ENCODE results near the gene SMIM22. TPM values are rescaled to one million over a fixed set of nuclear protein-coding genes. Genes with fewer than 3 reads are reported as not detected.

Gene SMIM22, protein sequence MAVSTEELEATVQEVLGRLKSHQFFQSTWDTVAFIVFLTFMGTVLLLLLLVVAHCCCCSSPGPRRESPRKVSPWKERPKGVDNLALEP
- not detected for total RNA-seq

DNA sequence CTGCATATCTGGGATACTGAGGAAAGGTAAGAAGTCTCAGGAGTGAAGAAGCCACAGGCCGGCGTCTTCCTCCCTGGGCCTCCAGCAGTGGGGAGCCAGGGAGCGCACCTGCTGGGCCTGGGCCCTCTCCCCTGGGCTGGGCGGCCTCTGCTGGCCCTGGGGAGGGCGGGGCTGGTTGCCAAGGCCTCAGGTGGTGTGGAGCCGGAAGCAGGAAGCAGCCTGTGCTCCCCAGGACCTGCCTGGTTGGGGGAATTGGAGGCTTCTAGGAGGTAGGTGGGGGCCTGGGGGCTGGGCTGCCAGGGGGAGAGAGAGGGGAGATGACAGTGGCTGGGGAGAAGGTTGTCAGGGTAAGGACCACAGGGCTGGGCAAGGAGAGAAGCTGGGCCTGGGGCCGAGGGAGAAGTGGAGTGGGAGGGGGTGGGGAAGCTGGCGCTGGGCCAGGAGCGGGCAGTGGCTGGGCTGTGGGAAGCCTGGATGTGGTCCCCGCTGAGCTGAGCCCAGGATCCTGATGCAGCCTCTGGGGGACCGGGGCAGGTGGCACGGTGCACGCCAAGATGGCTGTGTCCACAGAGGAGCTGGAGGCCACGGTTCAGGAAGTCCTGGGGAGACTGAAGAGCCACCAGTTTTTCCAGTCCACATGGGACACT lies at the start of gene SMIM22:
SMIM22 (plus strand) TSS at position 189 of the 647 bp plus-strand sequence; CDS start at position 555, 366 bp downstream.

DNA sequence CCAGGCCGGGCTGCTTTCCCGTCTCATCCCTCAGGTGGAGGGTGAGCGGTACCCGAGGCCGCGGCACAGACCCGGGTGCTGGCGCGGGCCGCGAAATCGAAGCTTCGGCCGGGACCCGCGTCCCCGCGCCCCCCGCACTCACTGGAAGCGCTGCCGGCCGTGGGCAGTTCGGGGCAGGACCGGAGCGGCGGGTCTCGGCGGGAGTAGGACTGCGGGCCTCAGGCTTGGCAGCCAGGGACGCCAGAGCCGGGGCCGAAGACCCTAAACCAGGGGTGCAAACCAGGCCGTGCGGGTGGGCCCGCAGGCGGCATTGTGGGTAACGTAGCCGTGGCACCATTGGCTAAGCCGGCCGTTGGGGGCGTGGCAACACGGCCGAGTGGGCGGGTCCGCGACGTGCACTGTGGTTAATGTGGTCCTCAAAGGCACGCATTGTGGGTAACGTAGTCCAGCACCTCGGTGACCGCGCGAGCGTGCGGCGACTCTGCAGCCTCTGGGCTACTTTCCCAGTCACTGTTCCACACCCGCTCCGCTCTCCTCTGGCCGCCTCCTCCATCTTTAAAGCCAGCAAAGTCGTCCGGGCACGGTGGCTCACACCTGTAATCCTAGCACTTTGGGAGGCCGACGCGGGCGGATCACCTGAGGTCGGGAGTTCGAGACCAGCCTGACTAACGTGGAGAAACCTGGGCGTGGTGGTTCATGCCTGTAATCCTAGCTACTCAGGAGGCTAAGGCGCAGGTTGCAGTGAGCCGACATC lies 28.1 kb upstream of the SMIM22 start, which contains the start of gene ZNF500:
ZNF500 (minus strand) TSS at position 288 of the 754 bp plus-strand sequence. CDS start 1,184 bp downstream, outside the sequence.

DNA sequence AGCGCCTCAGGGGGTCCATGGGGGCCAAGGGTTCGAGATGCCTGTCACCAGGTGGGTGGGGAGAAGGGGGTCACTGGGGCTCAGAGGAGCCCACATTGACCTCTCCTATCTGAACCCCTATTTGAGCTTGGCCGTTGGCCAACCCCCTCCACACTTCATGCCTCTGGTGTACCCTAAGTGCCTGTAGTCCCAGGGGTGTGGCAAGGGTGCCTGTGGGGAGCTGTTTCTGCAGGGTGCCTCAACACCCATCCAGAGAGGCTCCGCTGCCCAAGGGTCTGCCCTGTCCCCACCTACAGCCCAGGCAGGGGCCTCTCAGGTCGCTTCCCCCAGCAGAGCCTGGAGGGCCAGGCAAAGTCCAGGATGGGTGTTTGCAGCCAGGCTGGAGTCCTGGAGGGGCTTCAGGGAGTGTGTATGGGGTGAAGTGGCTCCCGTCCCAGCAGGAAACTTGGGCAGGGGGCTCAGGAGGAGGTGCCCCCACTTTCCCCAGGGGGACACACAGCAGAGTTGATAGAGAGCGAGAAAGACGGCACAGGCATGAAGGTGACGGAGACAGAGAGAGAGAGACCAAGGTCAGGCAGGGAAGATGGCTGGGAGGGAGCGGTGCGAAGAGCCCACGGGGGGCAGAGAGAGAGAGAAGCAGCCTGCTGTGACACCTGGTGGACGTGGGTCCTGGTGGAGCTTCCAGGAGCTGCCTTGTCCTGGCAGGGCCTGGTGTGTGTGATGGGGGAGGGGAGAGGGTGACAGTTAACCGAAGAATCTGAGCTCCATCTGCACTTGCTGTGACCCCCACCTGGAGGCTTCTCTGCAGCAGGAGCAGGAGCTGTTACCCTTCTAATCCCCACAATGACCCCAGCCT lies 7.3 kb upstream of the SMIM22 start, which contains the start of gene SEPTIN12:
SEPTIN12 (minus strand) TSS at position 719 of the 856 bp plus-strand sequence; CDS start at position 19, 700 bp downstream.

DNA sequence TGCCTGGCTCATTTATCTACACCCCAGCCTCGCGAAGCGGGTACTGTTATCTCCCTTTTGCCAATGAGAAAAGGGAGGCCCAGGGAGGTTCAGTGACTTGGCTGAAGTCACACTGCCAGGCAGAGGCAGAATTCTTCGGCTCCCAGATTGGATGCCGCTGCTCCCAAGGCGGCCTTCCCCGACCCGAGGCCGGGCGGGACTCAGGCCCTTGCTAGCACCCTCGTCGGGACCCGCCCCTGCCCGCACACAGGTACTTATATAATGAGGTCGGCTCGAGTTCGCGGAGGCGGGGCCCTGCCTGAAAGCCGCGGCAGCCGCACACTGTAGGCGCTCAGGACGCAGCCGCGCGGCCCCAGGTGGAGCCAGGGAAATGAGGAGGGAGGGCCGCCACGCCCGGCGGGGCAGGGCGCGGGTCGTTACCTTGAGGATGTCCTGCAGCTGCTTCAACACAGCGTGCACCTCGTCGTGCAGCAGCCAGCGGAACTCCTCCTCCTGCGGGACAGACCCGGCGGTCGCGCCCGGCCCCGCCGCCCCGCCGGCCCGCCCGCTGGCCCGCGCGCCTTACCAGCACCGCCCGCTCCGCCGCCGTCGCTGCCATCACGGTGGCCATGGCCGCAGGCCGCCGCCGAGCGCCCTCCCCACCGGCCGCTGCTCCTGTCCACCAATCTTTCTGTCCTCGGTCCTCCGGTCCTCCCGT lies 6.9 kb downstream of the SMIM22 start, which contains the start of gene ROGDI:
ROGDI (minus strand) TSS at position 672 of the 697 bp plus-strand sequence; CDS start at position 610, 62 bp downstream.

Other genes starting within 250 kb of the SMIM22 start
- gene C16orf96, start 239.0 kb upstream of the SMIM22 start, total RNA-seq, result under 1 TPM; 0.25 to 0.39 TPM
- gene UBALD1, start 180.5 kb upstream of the SMIM22 start, total RNA-seq, result 10 to 100 TPM; 19.1 to 24.8 TPM
- 10 to 100 TPM; 72.8 to 73.6 TPM for gene MGRN1, start 170.5 kb upstream of the SMIM22 start, total RNA-seq
- gene NUDT16L1, start 101.8 kb upstream of the SMIM22 start, total RNA-seq, result 10 to 100 TPM; 31.7 to 32.8 TPM
- 10 to 100 TPM; 15.0 to 15.6 TPM for gene ANKS3, start 61.1 kb upstream of the SMIM22 start, total RNA-seq
- gene DNAAF8, start 60.8 kb upstream of the SMIM22 start, total RNA-seq, result under 1 TPM; 0.28 to 0.31 TPM
- 10 to 100 TPM; 23.0 to 24.7 TPM for gene ZNF500, start 28.2 kb upstream of the SMIM22 start, total RNA-seq
- gene SEPTIN12, start 7.0 kb upstream of the SMIM22 start, total RNA-seq, result not detected
- gene ROGDI, start 7.3 kb downstream of the SMIM22 start, total RNA-seq, result 10 to 100 TPM in 1 of 2 experiments, 1 to 10 TPM in 1; 7.0 to 10.7 TPM
- 10 to 100 TPM; 84.1 to 92.5 TPM for gene GLYR1, start 51.9 kb downstream of the SMIM22 start, total RNA-seq
- 10 to 100 TPM; 36.1 to 37.5 TPM for gene UBN1, start 52.1 kb downstream of the SMIM22 start, total RNA-seq
- gene PPL, start 141.8 kb downstream of the SMIM22 start, total RNA-seq, result not detected
- under 1 TPM; 0.13 to 0.14 TPM for gene SEC14L5, start 163.0 kb downstream of the SMIM22 start, total RNA-seq
- gene NAGPA, start 238.6 kb downstream of the SMIM22 start, total RNA-seq, result 10 to 100 TPM; 16.5 to 16.9 TPM

Measured in activated naive CD4-positive, alpha-beta T cell treated with anti-CD3 and anti-CD28 coated beads, Interleukin-2, amount 10 ng/mL, durations not matched to agents 5 hours and 36 hours (primary cell).